MM.1S (cell line): Measurements from ENCODE around the gene ADAMTS15.

ENCODE experiments used
- DNase-seq: peaks from one replicate; pipeline ENCODE4 v3.0.0-alpha.2; 2015
- H2AFZ ChIP-seq: fragments of 300-600 bp; sonication (generic); 2 replicates; pipeline ENCODE4 v1.6.0; 2016; ENCODE audit warnings: antibody characterized with exemption, low read length
- H3F3A ChIP-seq: fragments of 300-600 bp; sonication (generic); 2 replicates; pipeline ENCODE4 v1.6.1; 2016; ENCODE audit warnings: mild to moderate bottlenecking, antibody characterized with exemption, low read length, moderate library complexity, mixed read lengths; ENCODE audit not compliant: insufficient read depth
- H3K27ac ChIP-seq: fragments of 300-600 bp; sonication (generic); 2 replicates; pipeline ENCODE4 v1.5.1; 2016; ENCODE audit warnings: mild to moderate bottlenecking, low read length
- H3K27me3 ChIP-seq: fragments of 300-600 bp; sonication (generic); replicated peaks from 2 replicates; pipeline ENCODE4 v1.6.0; 2016; ENCODE audit warnings: low read length; ENCODE audit not compliant: insufficient read depth
- H3K36me3 ChIP-seq: fragments of 300-600 bp; sonication (generic); replicated peaks from 2 replicates; pipeline ENCODE4 v1.6.1; 2016; ENCODE audit warnings: mild to moderate bottlenecking, low read length, mixed read lengths; ENCODE audit not compliant: insufficient read depth
- H3K4me1 ChIP-seq: fragments of 300-600 bp; sonication (generic); 2 replicates; pipeline ENCODE4 v1.6.1; 2016; ENCODE audit warnings: low read length, mixed read lengths
- H3K4me2 ChIP-seq: fragments of 300-600 bp; sonication (generic); 2 replicates; pipeline ENCODE4 v1.6.0; 2016; ENCODE audit warnings: low read depth, low read length
- H3K4me3 ChIP-seq: fragments of 300-600 bp; sonication (generic); 2 replicates; pipeline ENCODE4 v1.5.1; 2016; ENCODE audit warnings: low read length, mixed read lengths
- H3K79me2 ChIP-seq: fragments of 300-600 bp; sonication (generic); 2 replicates; pipeline ENCODE4 v1.6.1; 2016; ENCODE audit warnings: mixed run types, low read length, mixed read lengths
- H3K9ac ChIP-seq: fragments of 300-600 bp; sonication (generic); 2 replicates; pipeline ENCODE4 v1.6.1; 2016; ENCODE audit warnings: low read length, mixed read lengths
- H3K9me2 ChIP-seq: fragments of 300-600 bp; sonication (generic); replicated peaks from 2 replicates; pipeline ENCODE4 v1.6.1; 2016; ENCODE audit warnings: mild to moderate bottlenecking, low read length, mixed read lengths; ENCODE audit not compliant: insufficient read depth
- H3K9me3 ChIP-seq: fragments of 300-600 bp; sonication (generic); replicated peaks from 2 replicates; pipeline ENCODE4 v1.6.1; 2016; ENCODE audit warnings: mild to moderate bottlenecking, low read length, mixed read lengths; ENCODE audit not compliant: insufficient read depth
- H4K20me1 ChIP-seq: fragments of 300-600 bp; sonication (generic); 2 replicates; pipeline ENCODE4 v1.6.1; 2016; ENCODE audit warnings: mild to moderate bottlenecking, low read length, moderate library complexity, mixed read lengths; ENCODE audit not compliant: insufficient read depth
- CTCF ChIP-seq: fragments of 300-600 bp; sonication (generic); IDR thresholded peaks from 2 replicates; pipeline ENCODE4 v1.5.1; 2016; ENCODE audit warnings: antibody characterized with exemption, low read length, mixed read lengths
- EZH2 ChIP-seq: fragments of 300-600 bp; sonication (generic); optimal IDR thresholded peaks from 2 replicates; pipeline ENCODE3; 2017; ENCODE audit warnings: low read depth, mild to moderate bottlenecking, antibody characterized with exemption, low read length, mixed read lengths
- EZH2phosphoT487 ChIP-seq: fragments of 300-600 bp; sonication (generic); IDR thresholded peaks from 2 replicates; pipeline ENCODE4 v1.6.1; 2018; ENCODE audit warnings: antibody characterized with exemption, low read length

The ADAMTS15 gene

GRCh38 chr11:130427581-130428315 lies 20.7 kb upstream of the ADAMTS15 start:
- Histone ChIP-seq H3K79me2 (no peaks in the 10 kb centered on the region), H3F3A (no peaks in the 10 kb centered on the region), H3K9ac (no peak overlapping the region), H3K4me1 (no peaks in the 10 kb centered on the region), H2AFZ (no peak overlapping the region), H3K9me3 (no peaks in the 10 kb centered on the region), H3K4me2 (peak overlapping the region; percentile 76), H3K36me3 (no peaks in the 10 kb centered on the region), H3K9me2 (no peaks in the 10 kb centered on the region), H3K4me3 (peak overlapping the region; percentile 27; the same call in 1 of the 2 replicates), H3K27me3 (peaks cover 49% of the 10 kb centered on the region), H3K27ac (no peak overlapping the region), H4K20me1 (no peaks in the 10 kb centered on the region)
- TF ChIP-seq EZH2, result no peak
- TF ChIP-seq EZH2phosphoT487, result no peak
- TF ChIP-seq CTCF, result 0 out of 2 replicates have a peak, but pooled peaks have one; percentile 17
- no peak for DNase-seq

- H4K20me1 ChIP-seq, result no peaks in the 10 kb centered on the region
- H3K9ac ChIP-seq, result no peak within 1 kb of the TSS
- TF ChIP-seq EZH2 (peak; percentile 67), EZH2phosphoT487 (no peak), CTCF (no peak)
- H3K4me2 ChIP-seq, result peak within 1 kb of the TSS; percentile 76
- H3K36me3 ChIP-seq, result no peaks in the 10 kb centered on the region
- no peaks in the 10 kb centered on the region for H3K9me2 ChIP-seq
- no peaks in the 10 kb centered on the region for H3K9me3 ChIP-seq
- H3K27ac ChIP-seq, result no peak within 1 kb of the TSS
- H3K79me2 ChIP-seq, result no peaks in the 10 kb centered on the region
- peaks cover 49% of the 10 kb centered on the region for H3K27me3 ChIP-seq
- H3F3A ChIP-seq, result no peaks in the 10 kb centered on the region
- no peak for DNase-seq
- no peaks in the 10 kb centered on the region for H3K4me1 ChIP-seq
- no peak within 1 kb of the TSS for H2AFZ ChIP-seq
- peak within 1 kb of the TSS; percentile 27; the same call in 1 of the 2 replicates for H3K4me3 ChIP-seq
These were observed 19.9 kb upstream of the ADAMTS15 start, which contains the start of gene ADAMTS8 for GRCh38 chr11:130428316-130429119. TSS of gene ADAMTS8 (minus strand) at chr11:130428609. CDS start at chr11:130428286, 323 bp downstream.

- TF ChIP-seq CTCF (no peak), EZH2phosphoT487 (no peak), EZH2 (no peak)
- H3K4me1 ChIP-seq, result no peaks in the 10 kb centered on the region
- H2AFZ ChIP-seq, result no peak overlapping the region
- peaks cover 49% of the 10 kb centered on the region for H3K27me3 ChIP-seq
- H4K20me1 ChIP-seq, result no peaks in the 10 kb centered on the region
- no peak overlapping the region for H3K9ac ChIP-seq
- no peak overlapping the region for H3K4me3 ChIP-seq
- H3K9me3 ChIP-seq, result no peaks in the 10 kb centered on the region
- no peaks in the 10 kb centered on the region for H3F3A ChIP-seq
- no peak overlapping the region for H3K4me2 ChIP-seq
- H3K79me2 ChIP-seq, result no peaks in the 10 kb centered on the region
- H3K9me2 ChIP-seq, result no peaks in the 10 kb centered on the region
- no peaks in the 10 kb centered on the region for H3K36me3 ChIP-seq
- DNase-seq, result no peak
- H3K27ac ChIP-seq, result no peak overlapping the region
These were observed 19.2 kb upstream of the ADAMTS15 start for GRCh38 chr11:130429120-130429681.
